Measurements from ENCODE around the gene PCDHA6. TPM values are rescaled to one million over a fixed set of nuclear protein-coding genes. Genes with fewer than 3 reads are reported as not detected.

The PCDHA6 gene
- total and polyA plus RNA-seq, 2 of the 4 experiments (the other 2 are of a cell fraction) = 0.03 TPM; not detected in 1

DNA sequence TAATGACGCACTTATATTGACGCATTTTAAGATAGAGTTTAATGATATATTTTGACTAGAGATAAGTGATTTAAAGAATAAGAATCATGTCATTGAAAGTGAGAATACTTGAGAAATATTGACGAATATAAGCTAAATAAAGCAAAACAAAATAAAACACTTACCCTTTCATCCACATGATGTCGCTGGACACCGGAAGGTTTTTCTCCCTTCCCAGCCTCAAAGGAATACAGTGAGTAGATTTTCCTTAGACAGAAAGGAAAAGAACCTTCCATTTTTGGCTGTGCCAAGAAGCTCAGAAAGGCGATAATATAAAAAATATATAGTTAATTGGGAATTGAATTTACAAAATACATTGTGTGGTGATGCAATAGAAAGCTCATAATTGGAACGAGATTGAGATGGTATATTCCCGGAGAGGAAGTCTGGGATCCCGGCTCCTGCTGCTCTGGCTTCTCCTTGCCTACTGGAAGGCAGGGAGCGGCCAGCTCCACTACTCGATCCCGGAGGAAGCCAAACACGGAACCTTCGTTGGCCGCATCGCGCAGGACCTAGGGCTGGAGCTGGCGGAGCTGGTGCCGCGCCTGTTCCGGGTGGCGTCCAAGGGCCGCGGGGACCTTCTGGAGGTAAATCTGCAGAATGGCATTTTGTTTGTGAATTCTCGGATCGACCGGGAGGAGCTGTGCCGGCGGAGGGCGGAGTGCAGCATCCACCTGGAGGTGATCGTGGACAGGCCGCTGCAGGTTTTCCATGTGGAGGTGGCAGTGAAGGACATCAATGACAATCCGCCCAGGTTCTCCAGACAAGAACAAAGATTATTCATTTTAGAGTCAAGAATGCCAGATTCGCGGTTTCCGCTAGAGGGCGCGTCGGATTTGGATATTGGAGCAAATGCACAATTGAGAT lies 6.1 kb upstream of the PCDHA6 start, which contains the start of gene PCDHA5:
Gene PCDHA5 (plus strand): TSS at position 239 of the 906 bp plus-strand sequence.
- no peak within 1 kb of the TSS for H3K14ac ChIP-seq (replicated peaks; ENCODE audit: low read depth, low read length)
- H2AK5ac ChIP-seq (ENCODE audit: low read depth, low read length) = no peak within 1 kb of the TSS
- dilution Hi-C loops (cut with HindIII; ENCODE audit: low sequenced_read_pairs, unreplicated experiment) (no loop called here), intact Hi-C loops (cut with micrococcal nuclease) (no loop called here), in situ Hi-C loops (cut with MboI; ENCODE audit: low sequenced_read_pairs) (no loop called here)
- no peaks in the 10 kb centered on the region for H4K20me1 ChIP-seq (ENCODE audit: insufficient read depth, low read length)
- no peak within 1 kb of the TSS for H3K18ac ChIP-seq (ENCODE audit: low read depth, low read length)
- H3K56ac ChIP-seq (ENCODE audit: extremely low read depth, insufficient read depth, low read length) = no peak within 1 kb of the TSS
- no peak within 1 kb of the TSS for H3K4me3 ChIP-seq (ENCODE audit: insufficient read depth, low read depth, low read length)
- no peak within 1 kb of the TSS for H2BK15ac ChIP-seq (ENCODE audit: low read depth, low read length)
- no peak within 1 kb of the TSS for H3K23ac ChIP-seq (ENCODE audit: low read depth, low read length)
- BruUV-seq (replicated peaks) = no TSS peak
- no peak within 1 kb of the TSS for H4K5ac ChIP-seq (ENCODE audit: low read depth, low read length)
- ATAC-seq (ENCODE audit: low read depth) (no peak), DNase-seq (no peak)
- H2BK120ac ChIP-seq (ENCODE audit: low read depth, low read length) = no peak within 1 kb of the TSS
- H4K8ac ChIP-seq (ENCODE audit: low read depth in 2 of 2, low read length in 2 of 2) = no peak within 1 kb of the TSS
- H3K27ac ChIP-seq (ENCODE audit: insufficient read depth, low read length) = no peak within 1 kb of the TSS
- H3K9ac ChIP-seq (ENCODE audit: low read depth, low read length) = no peak within 1 kb of the TSS
- no peaks in the 10 kb centered on the region for H3K36me3 ChIP-seq (ENCODE audit: control insufficient read depth, insufficient read depth, low read length)
- no peak within 1 kb of the TSS for H2AFZ ChIP-seq (replicated peaks; ENCODE audit: low read length, poor library complexity)
- POLR2A ChIA-PET (ENCODE audit: unreplicated experiment) = no interaction called here
- no peak within 1 kb of the TSS for H2AK9ac ChIP-seq (replicated peaks; ENCODE audit: low read depth, low read length, poor library complexity)
- no peaks in the 10 kb centered on the region for H3K4me1 ChIP-seq (ENCODE audit: control insufficient read depth, insufficient read depth, low read length)
- no peaks in the 10 kb centered on the region for H3K27me3 ChIP-seq (ENCODE audit: control insufficient read depth, insufficient read depth, low read length)
- H2BK20ac ChIP-seq (ENCODE audit: low read depth, low read length) = no peak within 1 kb of the TSS
- no peak within 1 kb of the TSS for H3K4ac ChIP-seq (ENCODE audit: low read depth, low read length)
- H3K79me1 ChIP-seq (ENCODE audit: low read depth in 1 of 2, low read length in 2 of 2) = no peaks in the 10 kb centered on the region
- 22% methylated on average over 17 of the region's 39 CpGs; no CpG with 5 or more reads in 1 of the 2 experiments for WGBS, 2 experiments (ENCODE audit: extremely low coverage in 2 of 2, insufficient read length in 1 of 2)
- H3K9me3 ChIP-seq (ENCODE audit: control insufficient read depth, insufficient read depth, low read length) = peaks cover 9% of the 10 kb centered on the region
- TF ChIP-seq, protein P1, sequence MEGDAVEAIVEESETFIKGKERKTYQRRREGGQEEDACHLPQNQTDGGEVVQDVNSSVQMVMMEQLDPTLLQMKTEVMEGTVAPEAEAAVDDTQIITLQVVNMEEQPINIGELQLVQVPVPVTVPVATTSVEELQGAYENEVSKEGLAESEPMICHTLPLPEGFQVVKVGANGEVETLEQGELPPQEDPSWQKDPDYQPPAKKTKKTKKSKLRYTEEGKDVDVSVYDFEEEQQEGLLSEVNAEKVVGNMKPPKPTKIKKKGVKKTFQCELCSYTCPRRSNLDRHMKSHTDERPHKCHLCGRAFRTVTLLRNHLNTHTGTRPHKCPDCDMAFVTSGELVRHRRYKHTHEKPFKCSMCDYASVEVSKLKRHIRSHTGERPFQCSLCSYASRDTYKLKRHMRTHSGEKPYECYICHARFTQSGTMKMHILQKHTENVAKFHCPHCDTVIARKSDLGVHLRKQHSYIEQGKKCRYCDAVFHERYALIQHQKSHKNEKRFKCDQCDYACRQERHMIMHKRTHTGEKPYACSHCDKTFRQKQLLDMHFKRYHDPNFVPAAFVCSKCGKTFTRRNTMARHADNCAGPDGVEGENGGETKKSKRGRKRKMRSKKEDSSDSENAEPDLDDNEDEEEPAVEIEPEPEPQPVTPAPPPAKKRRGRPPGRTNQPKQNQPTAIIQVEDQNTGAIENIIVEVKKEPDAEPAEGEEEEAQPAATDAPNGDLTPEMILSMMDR (conservative IDR thresholded peaks at IDR 0.05; ENCODE audit: low read depth, low read length) = peak; percentile 33; the same call in 1 of the 2 replicates
- TF ChIP-seq SMC3 (IDR thresholded peaks at IDR 0.05; ENCODE audit: low read depth, low read length) = no peak
- H3K9me1 ChIP-seq (ENCODE audit: insufficient read depth, low read length) = no peaks in the 10 kb centered on the region
- H2BK5ac ChIP-seq (ENCODE audit: low read depth, low read length, poor library complexity, severe bottlenecking) = no peak within 1 kb of the TSS
- no peak within 1 kb of the TSS for H4K91ac ChIP-seq (ENCODE audit: insufficient read depth, low read depth, low read length)
- H3K4me2 ChIP-seq (ENCODE audit: low read depth, low read length) = no peak within 1 kb of the TSS
- CTCF ChIA-PET = interaction anchor here (0.6 kb wide), 1 partner anchor 31 kb away, joined by 3 read pairs; no protein-coding TSS in a partner anchor
